Parathyroid adenoma (tissue), 2 donors: ENCODE data around the gene STK32C.

ENCODE experiments used
- H2AFZ ChIP-seq: fragments of 300-600 bp; sonication (generic); one replicate; pipeline ENCODE4 v1.7.0; 2017; ENCODE audit warnings: antibody characterized with exemption, mild to moderate bottlenecking
- H3K27ac ChIP-seq: fragments of 300-600 bp; sonication (generic); one replicate; pipeline ENCODE4 v1.7.0; 2017
- H3K27me3 ChIP-seq: fragments of 300-600 bp; sonication (generic); one replicate; pipeline ENCODE4 v1.7.0; 2017; ENCODE audit warnings: low read length; ENCODE audit not compliant: control insufficient read depth, insufficient read depth
- H3K36me3 ChIP-seq: fragments of 300-600 bp; sonication (generic); one replicate; pipeline ENCODE4 v1.7.0; 2017; ENCODE audit warnings: low read length; ENCODE audit not compliant: control insufficient read depth, insufficient read depth
- H3K4me1 ChIP-seq: fragments of 300-600 bp; sonication (generic); one replicate; pipeline ENCODE4 v1.7.0; 2017; ENCODE audit warnings: control low read depth
- H3K4me2 ChIP-seq: fragments of 300-600 bp; sonication (generic); one replicate; pipeline ENCODE4 v1.7.0; 2017; ENCODE audit warnings: low read length
- H3K4me3 ChIP-seq: fragments of 300-600 bp; sonication (generic); one replicate; pipeline ENCODE4 v1.7.0; 2017; ENCODE audit warnings: low read depth, low read length
- H3K79me2 ChIP-seq: fragments of 300-600 bp; sonication (generic); one replicate; pipeline ENCODE4 v1.7.0; 2017; ENCODE audit warnings: control low read depth
- H3K9ac ChIP-seq: fragments of 300-600 bp; sonication (generic); one replicate; pipeline ENCODE4 v1.7.0; 2017; ENCODE audit warnings: mild to moderate bottlenecking
- H3K9me3 ChIP-seq: fragments of 300-600 bp; sonication (generic); one replicate; pipeline ENCODE4 v1.7.0; 2017; ENCODE audit warnings: low read length; ENCODE audit not compliant: control insufficient read depth
- CTCF ChIP-seq: fragments of 300-600 bp; sonication (generic); IDR thresholded peaks from one replicate; pipeline ENCODE4 v1.7.0; 2017; ENCODE audit warnings: antibody characterized with exemption, mild to moderate bottlenecking
- donor health status: primary hyperparathyroidism.

The STK32C gene

GRCh38 chr10:132225073-132225848 lies 82.5 kb downstream of the STK32C start:
- H3K27ac ChIP-seq, result no peak overlapping the region
- H2AFZ ChIP-seq, result no peak overlapping the region
- H3K9me3 ChIP-seq, result no peaks in the 10 kb centered on the region
- H3K36me3 ChIP-seq, result no peaks in the 10 kb centered on the region
- no peak overlapping the region for H3K4me3 ChIP-seq
- no peaks in the 10 kb centered on the region for H3K79me2 ChIP-seq
- no peaks in the 10 kb centered on the region for H3K27me3 ChIP-seq
- H3K9ac ChIP-seq, result no peak overlapping the region
- no peak for TF ChIP-seq CTCF
- no peaks in the 10 kb centered on the region for H3K4me1 ChIP-seq
- no peak overlapping the region for H3K4me2 ChIP-seq

DNA sequence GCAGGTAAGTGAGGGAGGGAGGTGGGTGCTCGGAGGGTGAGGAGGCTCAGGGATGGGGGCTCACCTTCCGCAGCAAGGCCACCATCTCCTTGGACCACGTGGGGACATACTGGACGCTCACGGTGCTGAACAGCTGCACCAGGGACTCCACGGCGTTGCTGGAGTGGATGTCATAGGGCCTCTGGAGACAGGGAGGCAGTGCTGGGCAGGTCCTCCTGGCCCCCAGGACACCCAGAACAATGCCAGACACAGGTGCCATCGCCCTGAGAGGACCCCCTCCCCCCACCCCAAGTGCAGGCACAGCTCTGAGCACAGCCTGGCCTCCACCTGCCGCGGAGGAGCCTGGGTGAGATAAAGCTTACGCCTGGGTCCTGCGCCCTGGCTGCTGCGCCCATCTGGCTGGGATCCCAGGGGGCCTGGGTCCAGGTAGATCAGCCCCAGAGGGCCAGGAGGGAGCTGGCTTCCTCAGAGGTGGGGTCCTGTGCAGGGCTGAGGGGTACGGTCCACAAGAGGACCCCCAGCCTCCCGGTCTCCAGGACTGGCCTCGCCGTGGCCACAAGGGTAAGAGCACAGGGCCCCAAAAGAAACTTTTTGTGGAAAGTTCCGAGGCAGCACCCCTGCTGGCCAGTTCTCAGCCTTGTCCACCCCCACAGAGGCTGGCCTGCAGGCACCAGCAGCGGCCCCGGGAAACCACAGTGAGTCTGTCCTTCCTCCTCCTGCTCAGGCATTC lies 83.2 kb downstream of the STK32C start:
- Histone ChIP-seq H3K9me3 (no peaks in the 10 kb centered on the region), H3K36me3 (no peaks in the 10 kb centered on the region), H3K27ac (no peak overlapping the region), H3K4me2 (no peak overlapping the region), H3K4me3 (no peak overlapping the region), H3K27me3 (no peaks in the 10 kb centered on the region), H2AFZ (no peak overlapping the region), H3K9ac (no peak overlapping the region), H3K79me2 (no peaks in the 10 kb centered on the region), H3K4me1 (no peaks in the 10 kb centered on the region)
- TF ChIP-seq CTCF, result no peak

GRCh38 chr10:132223611-132224342 lies 84.0 kb downstream of the STK32C start:
- Histone ChIP-seq H3K4me2 (no peak overlapping the region), H3K4me3 (no peak overlapping the region), H3K27ac (no peak overlapping the region), H3K36me3 (no peaks in the 10 kb centered on the region), H3K9me3 (no peaks in the 10 kb centered on the region), H2AFZ (no peak overlapping the region), H3K4me1 (no peaks in the 10 kb centered on the region), H3K9ac (no peak overlapping the region), H3K79me2 (no peaks in the 10 kb centered on the region), H3K27me3 (no peaks in the 10 kb centered on the region)
- no peak for TF ChIP-seq CTCF

GRCh38 chr10:132223156-132223590 lies 84.6 kb downstream of the STK32C start:
- Histone ChIP-seq H3K4me2 (no peak overlapping the region), H3K27me3 (no peaks in the 10 kb centered on the region), H3K9me3 (no peaks in the 10 kb centered on the region), H2AFZ (no peak overlapping the region), H3K79me2 (no peaks in the 10 kb centered on the region), H3K9ac (no peak overlapping the region), H3K36me3 (no peaks in the 10 kb centered on the region), H3K27ac (no peak overlapping the region), H3K4me3 (no peak overlapping the region), H3K4me1 (no peaks in the 10 kb centered on the region)
- peak; percentile 94 for TF ChIP-seq CTCF
